HepG2 (cell line): ENCODE measurements around the gene ENG. TPM values are rescaled to one million over a fixed set of nuclear protein-coding genes. Genes with fewer than 3 reads are reported as not detected.

ENCODE experiments used
- FOXC1 ChIP-seq: sonication (generic); formaldehyde crosslinking; IDR thresholded peaks from 2 replicates; pipeline ENCODE4 v1.8.0; 2022; ENCODE audit warnings: mild to moderate bottlenecking, missing genetic modification reagents, borderline replicate concordance
- GABPB1 ChIP-seq: IDR thresholded peaks from 2 replicates; pipeline ENCODE4 v1.6.1; 2016; ENCODE audit warnings: mild to moderate bottlenecking, missing genetic modification reagents, moderate library complexity, missing compliant biosample characterization
- GMEB1 ChIP-seq: sonication (generic); formaldehyde crosslinking; IDR thresholded peaks from 2 replicates; pipeline ENCODE4 v1.5.1; 2020; ENCODE audit warnings: missing genetic modification reagents, mild to moderate bottlenecking, borderline replicate concordance
- MTF2 ChIP-seq: sonication (generic); formaldehyde crosslinking; IDR thresholded peaks from 2 replicates; pipeline ENCODE4 v1.5.0; 2020; ENCODE audit warnings: missing genetic modification reagents, borderline replicate concordance
- NRL ChIP-seq: sonication (generic); formaldehyde crosslinking; IDR thresholded peaks from 2 replicates; pipeline ENCODE4 v1.5.0; 2020; ENCODE audit warnings: missing genetic modification reagents, mild to moderate bottlenecking, moderate library complexity, borderline replicate concordance
- PRDM10 ChIP-seq: sonication (generic); formaldehyde crosslinking; IDR thresholded peaks from 2 replicates; pipeline ENCODE4 v1.4.0; 2020; ENCODE audit warnings: low read depth, missing genetic modification reagents
- SPEN ChIP-seq: sonication (generic); formaldehyde crosslinking; IDR thresholded peaks from 2 replicates; pipeline ENCODE4 v1.5.1; 2020; ENCODE audit warnings: low read depth, mild to moderate bottlenecking, missing genetic modification reagents
- ZBTB33 ChIP-seq: sonication (generic); formaldehyde crosslinking; IDR thresholded peaks from 2 replicates; pipeline ENCODE4 v1.4.0; 2020; ENCODE audit warnings: missing genetic modification reagents
- ZMYM3 ChIP-seq: sonication (generic); formaldehyde crosslinking; IDR thresholded peaks from 2 replicates; pipeline ENCODE4 v1.5.1; 2020; ENCODE audit warnings: mild to moderate bottlenecking, missing genetic modification reagents
- ZNF407 ChIP-seq: sonication (generic); formaldehyde crosslinking; IDR thresholded peaks from one replicate; pipeline ENCODE4 v1.5.1; 2020; ENCODE audit warnings: mild to moderate bottlenecking, missing genetic modification reagents; ENCODE audit errors: not compliant biosample characterization
- polyA plus RNA-seq, 8 experiments: library from polyadenylated mRNA; depleted of rRNA in 3 of 8; stranded (reverse) in 7 of 8; unstranded in 1 of 8; fragments of >200 nt; fragmentation: Illumina TruSeq in 4 of 8; extraction: Trizol in 4 of 8; gene quantifications; 2 replicates each; pipeline versions ENCODE4 v1.2.1 to v1.2.3, GENCODE V29; 2011 to 2016; ENCODE audit warnings: low read depth in 4 of 8, missing spikeins in 1 of 8, mixed read lengths in 1 of 8; ENCODE audit not compliant: insufficient read depth in 1 of 8
- total RNA-seq, 5 experiments: library from RNA; depleted of rRNA; stranded (reverse); fragments of >200 nt; fragmentation: Illumina TruSeq; extraction: Trizol; gene quantifications; 2 replicates each; pipeline ENCODE4 v1.2.3, GENCODE V29; 2016; ENCODE audit warnings: low read depth in 1 of 5

Gene ENG
- total and polyA plus RNA-seq, 2 of the 13 experiments (the other 11 are each of a cell fraction or from before 2014, with no cell fraction given) = 0.02 to 1.1 TPM

- TF ChIP-seq ZNF407 (CRISPR knock-in tag) (peak; percentile 55), ZMYM3 (CRISPR knock-in tag) (peak; percentile 94), MTF2 (CRISPR knock-in tag) (no peak), ZBTB33 (peak; percentile 57; the same call in 1 of the 2 replicates), FOXC1 (CRISPR knock-in tag) (0 out of 2 replicates have a peak, but pooled peaks have one; percentile 60), SPEN (0 out of 2 replicates have a peak, but pooled peaks have one; percentile 39), GMEB1 (no peak), GABPB1 (peak; percentile 67; the same call in 1 of the 2 replicates), PRDM10 (no peak), NRL (0 out of 2 replicates have a peak, but pooled peaks have one; percentile 45)
Observed at GRCh38 chr9:127862075-127863011, 7.9 kb upstream of the ENG start (continued).
